Measurements from ENCODE around the gene TACO1. TPM values are rescaled to one million over a fixed set of nuclear protein-coding genes. Genes with fewer than 3 reads are reported as not detected.

Gene TACO1
- total and polyA plus RNA-seq, 4 donors, result 11.1 to 20.7 (median 17.5) TPM

DNA sequence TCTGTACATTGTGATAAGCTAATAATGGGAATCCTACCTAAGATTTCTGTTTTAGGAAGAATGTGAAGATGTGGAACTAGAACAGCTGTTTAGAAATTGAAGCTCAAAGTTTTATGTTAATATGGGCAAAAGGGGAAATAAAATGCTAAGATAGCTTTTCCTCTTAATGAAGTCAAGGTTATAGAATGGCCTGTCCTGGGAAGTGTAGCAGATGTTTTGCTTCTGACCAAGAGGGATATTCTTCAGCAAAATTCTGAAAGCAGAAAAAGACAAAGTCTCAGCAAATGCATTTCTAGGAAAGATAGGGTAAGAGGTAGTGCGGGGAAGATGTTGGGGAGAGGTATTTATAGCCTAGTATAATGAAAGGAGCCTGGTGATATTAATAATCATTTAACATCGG, 34.6 kb downstream of the TACO1 start:
- TF ChIP-seq, protein P1, sequence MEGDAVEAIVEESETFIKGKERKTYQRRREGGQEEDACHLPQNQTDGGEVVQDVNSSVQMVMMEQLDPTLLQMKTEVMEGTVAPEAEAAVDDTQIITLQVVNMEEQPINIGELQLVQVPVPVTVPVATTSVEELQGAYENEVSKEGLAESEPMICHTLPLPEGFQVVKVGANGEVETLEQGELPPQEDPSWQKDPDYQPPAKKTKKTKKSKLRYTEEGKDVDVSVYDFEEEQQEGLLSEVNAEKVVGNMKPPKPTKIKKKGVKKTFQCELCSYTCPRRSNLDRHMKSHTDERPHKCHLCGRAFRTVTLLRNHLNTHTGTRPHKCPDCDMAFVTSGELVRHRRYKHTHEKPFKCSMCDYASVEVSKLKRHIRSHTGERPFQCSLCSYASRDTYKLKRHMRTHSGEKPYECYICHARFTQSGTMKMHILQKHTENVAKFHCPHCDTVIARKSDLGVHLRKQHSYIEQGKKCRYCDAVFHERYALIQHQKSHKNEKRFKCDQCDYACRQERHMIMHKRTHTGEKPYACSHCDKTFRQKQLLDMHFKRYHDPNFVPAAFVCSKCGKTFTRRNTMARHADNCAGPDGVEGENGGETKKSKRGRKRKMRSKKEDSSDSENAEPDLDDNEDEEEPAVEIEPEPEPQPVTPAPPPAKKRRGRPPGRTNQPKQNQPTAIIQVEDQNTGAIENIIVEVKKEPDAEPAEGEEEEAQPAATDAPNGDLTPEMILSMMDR (IDR thresholded peaks at IDR 0.05; ENCODE audit: control extremely low read depth, extremely low read depth), result no peak
- peaks cover 9 to 25% (median 15%) of the 10 kb centered on the region in 4 donors for H3K36me3 ChIP-seq (ENCODE audit: control insufficient read depth in 4 of 4, insufficient read depth in 4 of 4, low read length in 4 of 4)
- 90 to 92% methylated on average over 2 of the region's 2 CpGs for WGBS, 2 donors
- H3K27me3 ChIP-seq (ENCODE audit: control insufficient read depth in 3 of 3, insufficient read depth in 3 of 3, low read length in 2 of 3), result no peaks in the 10 kb centered on the region
- ATAC-seq (ENCODE audit: insufficient read depth, low FRiP score), result no peak
- H3K27ac ChIP-seq (ENCODE audit: low read depth in 1 of 2, low read length in 1 of 2), result no peak overlapping the region
- no peak overlapping the region for H3K4me3 ChIP-seq
- no peak overlapping the region for H3K9ac ChIP-seq (ENCODE audit: insufficient read depth in 1 of 2, low read length in 2 of 2)
- no peak for DNase-seq
- peaks cover 0 to 19% (median 0%) of the 10 kb centered on the region in 5 donors for H3K4me1 ChIP-seq (ENCODE audit: control insufficient read depth in 5 of 5, insufficient read depth in 5 of 5, low read length in 5 of 5)
- no peaks in the 10 kb centered on the region for H3K9me3 ChIP-seq (ENCODE audit: control insufficient read depth in 4 of 4, insufficient read depth in 3 of 4, low read length in 3 of 4)

DNA sequence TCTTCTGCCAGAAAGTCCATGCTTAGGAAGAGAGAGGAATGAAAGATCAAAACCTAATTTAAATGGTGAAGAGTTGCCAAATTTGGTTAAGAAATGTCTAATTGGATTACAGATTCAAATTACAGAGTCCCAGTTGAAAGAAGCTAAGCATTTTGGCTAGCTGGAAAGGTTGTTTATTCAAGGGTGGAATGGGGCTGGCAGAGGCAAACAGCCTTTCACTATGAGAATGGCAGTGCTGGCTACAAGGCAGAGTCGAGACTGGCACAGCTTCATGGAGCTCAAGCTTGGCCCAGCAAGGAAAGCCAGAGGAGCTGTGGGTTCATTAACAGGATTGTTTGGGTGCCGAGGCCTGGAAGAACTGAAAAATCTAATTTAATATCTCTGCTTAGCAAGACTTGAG, 35.1 kb downstream of the TACO1 start:
- no peak overlapping the region for H3K9ac ChIP-seq (ENCODE audit: insufficient read depth in 1 of 2, low read length in 2 of 2)
- H3K9me3 ChIP-seq (ENCODE audit: control insufficient read depth in 4 of 4, insufficient read depth in 3 of 4, low read length in 3 of 4), result no peaks in the 10 kb centered on the region
- peaks cover 0 to 19% (median 0%) of the 10 kb centered on the region in 5 donors for H3K4me1 ChIP-seq (ENCODE audit: control insufficient read depth in 5 of 5, insufficient read depth in 5 of 5, low read length in 5 of 5)
- H3K4me3 ChIP-seq, result no peak overlapping the region
- WGBS, 2 donors, result 81 to 86% methylated on average over 2 of the region's 2 CpGs
- ATAC-seq (ENCODE audit: insufficient read depth, low FRiP score) (no peak), DNase-seq (no peak)
- peak overlapping the region in 1 of 2 donors; percentile 52 for H3K27ac ChIP-seq (ENCODE audit: low read depth in 1 of 2, low read length in 1 of 2)
- H3K27me3 ChIP-seq (ENCODE audit: control insufficient read depth in 3 of 3, insufficient read depth in 3 of 3, low read length in 2 of 3), result no peaks in the 10 kb centered on the region
- peaks cover 9 to 25% (median 15%) of the 10 kb centered on the region in 4 donors for H3K36me3 ChIP-seq (ENCODE audit: control insufficient read depth in 4 of 4, insufficient read depth in 4 of 4, low read length in 4 of 4)
- TF ChIP-seq, protein P1 (IDR thresholded peaks at IDR 0.05; ENCODE audit: control extremely low read depth, extremely low read depth), result no peak

DNA sequence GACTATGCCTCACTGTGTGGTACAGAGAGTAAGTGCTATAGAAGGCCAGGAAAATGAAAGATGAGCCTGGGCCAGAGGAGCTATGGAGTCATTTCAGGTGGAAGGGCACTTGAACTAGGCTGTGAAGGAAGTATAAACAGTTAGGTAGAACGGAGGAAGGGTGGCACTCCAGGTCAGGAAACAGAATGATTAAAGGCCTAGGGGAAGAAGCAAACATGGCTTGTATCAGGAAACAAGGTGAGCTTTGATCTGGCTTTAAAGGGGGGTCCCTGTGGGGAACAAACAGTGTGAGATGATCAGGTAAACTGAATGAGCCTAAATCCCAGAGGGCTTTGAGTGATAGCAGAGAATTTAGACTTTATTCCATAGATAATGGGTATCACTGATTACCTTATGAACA, 38.4 kb downstream of the TACO1 start:
- ATAC-seq (ENCODE audit: insufficient read depth, low FRiP score) (peak; percentile 20), DNase-seq (no peak)
- Histone ChIP-seq H3K27me3 (ENCODE audit: control insufficient read depth in 3 of 3, insufficient read depth in 3 of 3, low read length in 2 of 3) (no peaks in the 10 kb centered on the region), H3K4me3 (no peak overlapping the region), H3K4me1 (ENCODE audit: control insufficient read depth in 5 of 5, insufficient read depth in 5 of 5, low read length in 5 of 5) (peaks cover 0 to 12% (median 0%) of the 10 kb centered on the region in 5 donors), H3K9ac (ENCODE audit: insufficient read depth in 1 of 2, low read length in 2 of 2) (peak overlapping the region in 1 of 2 donors; percentile 10), H3K27ac (ENCODE audit: low read depth in 1 of 2, low read length in 1 of 2) (no peak overlapping the region), H3K9me3 (ENCODE audit: control insufficient read depth in 4 of 4, insufficient read depth in 3 of 4, low read length in 3 of 4) (no peaks in the 10 kb centered on the region), H3K36me3 (ENCODE audit: control insufficient read depth in 4 of 4, insufficient read depth in 4 of 4, low read length in 4 of 4) (peaks cover 7 to 23% (median 14%) of the 10 kb centered on the region in 4 donors)
- 19 to 42% methylated on average over 1 of the region's 1 CpG for WGBS, 2 donors
- TF ChIP-seq, protein P1 (IDR thresholded peaks at IDR 0.05; ENCODE audit: control extremely low read depth, extremely low read depth), result no peak

DNA sequence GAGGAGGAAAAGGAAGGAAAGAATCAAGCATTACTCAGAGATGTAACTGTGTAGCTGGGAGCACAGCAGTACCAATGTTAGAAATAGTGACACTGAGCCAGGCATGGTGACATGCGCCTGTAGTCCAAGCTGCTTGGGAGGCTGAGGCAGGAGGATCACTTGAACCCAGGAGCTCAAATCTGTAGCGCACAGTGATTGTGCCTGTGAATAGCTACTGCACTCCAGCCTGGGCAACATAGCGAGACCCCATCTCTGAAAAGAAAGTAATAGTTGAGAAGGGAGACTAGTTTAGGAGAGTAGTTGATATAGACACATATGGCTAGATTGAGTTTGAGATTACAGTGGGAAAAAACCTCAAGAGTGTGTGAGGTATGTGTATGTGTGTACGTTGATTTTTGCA, 39.3 kb downstream of the TACO1 start:
- Histone ChIP-seq H3K36me3 (ENCODE audit: control insufficient read depth in 4 of 4, insufficient read depth in 4 of 4, low read length in 4 of 4) (peaks cover 5 to 23% (median 14%) of the 10 kb centered on the region in 4 donors), H3K4me1 (ENCODE audit: control insufficient read depth in 5 of 5, insufficient read depth in 5 of 5, low read length in 5 of 5) (peaks cover 0 to 4% (median 0%) of the 10 kb centered on the region in 5 donors)

More for the DNA sequence above, 39.3 kb downstream of the TACO1 start:
- ATAC-seq (ENCODE audit: insufficient read depth, low FRiP score), result no peak
- 84 to 96% methylated on average over 4 of the region's 4 CpGs for WGBS, 2 donors
- H3K4me3 ChIP-seq, result no peak overlapping the region
- H3K27ac ChIP-seq (ENCODE audit: low read depth in 1 of 2, low read length in 1 of 2), result no peak overlapping the region
- no peaks in the 10 kb centered on the region for H3K27me3 ChIP-seq (ENCODE audit: control insufficient read depth in 3 of 3, insufficient read depth in 3 of 3, low read length in 2 of 3)
- TF ChIP-seq, protein P1 (IDR thresholded peaks at IDR 0.05; ENCODE audit: control extremely low read depth, extremely low read depth), result no peak
- no peak overlapping the region for H3K9ac ChIP-seq (ENCODE audit: insufficient read depth in 1 of 2, low read length in 2 of 2)
- no peaks in the 10 kb centered on the region for H3K9me3 ChIP-seq (ENCODE audit: control insufficient read depth in 4 of 4, insufficient read depth in 3 of 4, low read length in 3 of 4)
- no peak for DNase-seq
